A549 (cell line): ENCODE results near the gene ADGRG1. TPM values are rescaled to one million over a fixed set of nuclear protein-coding genes. Genes with fewer than 3 reads are reported as not detected.

Source experiments
- ATAC-seq, 2 experiments: fragments of 200-7000 bp in 1 of 2; fragments of >200 bp in 1 of 2; cut with Nextera tagmentation in 1 of 2; cut with Tn5 transposase in 1 of 2; 3 replicates each; pipeline versions ENCODE4 v1.8.0 to v1.9.1; 2018 to 2020; ENCODE audit warnings: mild to moderate bottlenecking in 1 of 2, moderate library complexity in 1 of 2
- CTCF ChIA-PET: fragments of 300-600 bp; sonication (Branson Sonifier 250); formaldehyde crosslinking; extraction: SDS; loops from one replicate; lab custom pipeline; 2021; ENCODE audit warnings: antibody characterized with exemption, inconsistent platforms; lab: Yijun Ruan, JAX
- POLR2A ChIA-PET: fragments of 350-600 bp; formaldehyde crosslinking; extraction: SDS; loops from one replicate; lab custom pipeline; 2021; ENCODE audit warnings: antibody characterized with exemption, inconsistent platforms; lab: Yijun Ruan, JAX
- DNase-seq, 2 experiments: peaks; one replicate each; pipeline versions ENCODE4 v3.0.0 to v3.0.0-alpha.2; 2011 to 2016; ENCODE audit warnings: low read depth in 1 of 2, low spot score in 1 of 2
- FAIRE-seq: peaks from 2 replicates; lab custom pipeline; 2011; peaks lifted over from hg19 to GRCh38; lab: Jason Lieb, UNC
- H3K27ac ChIP-seq, 2 experiments: fragments of >200 bp; sonication (Bioruptor Twin); formaldehyde crosslinking; 3 replicates each; pipeline ENCODE4 v1.5.1; 2016 to 2017
- H3K4me1 ChIP-seq: fragments of >200 bp; sonication (Bioruptor Twin); formaldehyde crosslinking; 3 replicates; pipeline ENCODE4 v1.6.1; 2016
- H3K4me2 ChIP-seq: fragments of >200 bp; sonication (Bioruptor Twin); formaldehyde crosslinking; 3 replicates; pipeline ENCODE4 v1.6.1; 2016
- H3K4me3 ChIP-seq: fragments of >200 bp; sonication (Bioruptor Twin); formaldehyde crosslinking; 3 replicates; pipeline ENCODE4 v1.5.1; 2016
- H3K9me3 ChIP-seq: fragments of >200 bp; sonication (Bioruptor Twin); formaldehyde crosslinking; 3 replicates; pipeline ENCODE4 v1.6.1; 2016
- CEBPB ChIP-seq, 2 experiments: fragments of >200 bp in 1 of 2; sonication (Bioruptor Twin) in 1 of 2; formaldehyde crosslinking in 1 of 2; IDR thresholded peaks; 2 replicates each; pipeline ENCODE4 v1.6.1; 2012 to 2016
- EHMT2 ChIP-seq: fragments of 200-600 bp; sonication (generic); IDR thresholded peaks from 2 replicates; pipeline ENCODE4 v1.6.1; 2016; ENCODE audit warnings: antibody characterized with exemption, low read depth, mild to moderate bottlenecking, moderate library complexity
- FOXS1 ChIP-seq: fragments of 250-450 bp; sonication (Bioruptor Pico); IDR thresholded peaks from 2 replicates; pipeline ENCODE4 v1.5.0; 2020; ENCODE audit warnings: mild to moderate bottlenecking, moderate library complexity
- GATA3 ChIP-seq: IDR thresholded peaks from 2 replicates; pipeline ENCODE4 v1.6.1; 2012; ENCODE audit warnings: borderline replicate concordance
- HDAC2 ChIP-seq: fragments of 200-600 bp; sonication (generic); IDR thresholded peaks from 2 replicates; pipeline ENCODE4 v1.6.1; 2016
- HEYL ChIP-seq: fragments of 250-450 bp; sonication (Bioruptor Pico); IDR thresholded peaks from 2 replicates; pipeline ENCODE4 v1.8.0; 2021; ENCODE audit warnings: mild to moderate bottlenecking, moderate library complexity
- HOXB5 ChIP-seq: fragments of 250-450 bp; sonication (Bioruptor Pico); IDR thresholded peaks from 2 replicates; pipeline ENCODE4 v1.5.0; 2020; ENCODE audit warnings: mild to moderate bottlenecking, moderate library complexity
- KDM1A ChIP-seq: fragments of 200-600 bp; sonication (generic); IDR thresholded peaks from 2 replicates; pipeline ENCODE4 v1.6.1; 2016; ENCODE audit warnings: low read depth, mild to moderate bottlenecking
- KDM5A ChIP-seq: fragments of 200-600 bp; sonication (generic); IDR thresholded peaks from 2 replicates; pipeline ENCODE4 v1.6.1; 2016; ENCODE audit warnings: antibody characterized with exemption, mild to moderate bottlenecking
- MYC ChIP-seq: IDR thresholded peaks from 2 replicates; pipeline ENCODE4 v1.6.1; 2012; ENCODE audit warnings: mild to moderate bottlenecking, inconsistent platforms, low read length, improper control_type of control experiment, borderline replicate concordance
- NPAS2 ChIP-seq: fragments of 250-450 bp; sonication (Bioruptor Pico); IDR thresholded peaks from 2 replicates; pipeline ENCODE4 v1.8.0; 2022; ENCODE audit warnings: mild to moderate bottlenecking, moderate library complexity, borderline replicate concordance
- NR3C1 ChIP-seq: fragments of >200 bp; sonication (Bioruptor Twin); formaldehyde crosslinking; IDR thresholded peaks from 3 replicates; pipeline ENCODE4 v1.6.1; 2017
- POLR2AphosphoS2 ChIP-seq: conservative IDR thresholded peaks from 2 replicates; pipeline ENCODE4 v1.6.1; 2012; ENCODE audit warnings: low read length, improper control_type of control experiment, inconsistent platforms
- RAD21 ChIP-seq, 2 experiments: fragments of >200 bp in 1 of 2; sonication (Bioruptor Twin) in 1 of 2; formaldehyde crosslinking in 1 of 2; IDR thresholded peaks in 1 of 2; conservative IDR thresholded peaks in 1 of 2; 2 replicates in 1 of 2; 3 replicates in 1 of 2; pipeline ENCODE4 v1.6.1; 2012 to 2018; ENCODE audit warnings: inconsistent platforms in 1 of 2
- RARB ChIP-seq: fragments of 250-450 bp; sonication (Bioruptor Pico); IDR thresholded peaks from 2 replicates; pipeline ENCODE4 v1.8.0; 2021; ENCODE audit warnings: mild to moderate bottlenecking, moderate library complexity
- SMC3 ChIP-seq: fragments of >200 bp; sonication (Bioruptor Twin); formaldehyde crosslinking; IDR thresholded peaks from 3 replicates; pipeline ENCODE4 v1.6.1; 2018; ENCODE audit warnings: inconsistent platforms
- ZC3H11A ChIP-seq: fragments of 450-650 bp; IDR thresholded peaks from 2 replicates; pipeline ENCODE4 v1.6.1; 2014; ENCODE audit warnings: antibody characterized with exemption, mild to moderate bottlenecking
- WGBS: methylation state at CpG from one replicate; pipeline ENCODE4 v1.1.6; 2017; ENCODE audit errors: missing lambda C conversion rate; 5-methylcytosine and 5-hydroxymethylcytosine counted together
- polyA plus RNA-seq, 4 experiments: library from polyadenylated mRNA; depleted of rRNA in 3 of 4; stranded (reverse); fragments of >200 nt; fragmentation: RNase III in 1 of 4; extraction: RNeasy Plus Mini Kit Qiagen cat#74134 plus additional on column Dnase treatment in 1 of 4; gene quantifications; 2 replicates in 3 of 4; 3 replicates in 1 of 4; pipeline ENCODE4 v1.2.3, GENCODE V29; 2011 to 2017
- TF ChIP-seq, protein P1 (sequence below): IDR thresholded peaks from 2 replicates; pipeline ENCODE4 v1.6.1; 2012
- TF ChIP-seq, protein P2 (sequence below): IDR thresholded peaks from 2 replicates; pipeline ENCODE4 v1.6.1; 2012; ENCODE audit warnings: low read depth, borderline replicate concordance
- TF ChIP-seq, protein P3 (sequence below): fragments of 450-650 bp; IDR thresholded peaks from 2 replicates; pipeline ENCODE4 v1.6.1; 2014; ENCODE audit warnings: antibody characterized with exemption

The ADGRG1 gene
- polyA plus RNA-seq, 2 of the 4 experiments (the other 2 are of a cell fraction): 28.3 to 142 TPM

DNA sequence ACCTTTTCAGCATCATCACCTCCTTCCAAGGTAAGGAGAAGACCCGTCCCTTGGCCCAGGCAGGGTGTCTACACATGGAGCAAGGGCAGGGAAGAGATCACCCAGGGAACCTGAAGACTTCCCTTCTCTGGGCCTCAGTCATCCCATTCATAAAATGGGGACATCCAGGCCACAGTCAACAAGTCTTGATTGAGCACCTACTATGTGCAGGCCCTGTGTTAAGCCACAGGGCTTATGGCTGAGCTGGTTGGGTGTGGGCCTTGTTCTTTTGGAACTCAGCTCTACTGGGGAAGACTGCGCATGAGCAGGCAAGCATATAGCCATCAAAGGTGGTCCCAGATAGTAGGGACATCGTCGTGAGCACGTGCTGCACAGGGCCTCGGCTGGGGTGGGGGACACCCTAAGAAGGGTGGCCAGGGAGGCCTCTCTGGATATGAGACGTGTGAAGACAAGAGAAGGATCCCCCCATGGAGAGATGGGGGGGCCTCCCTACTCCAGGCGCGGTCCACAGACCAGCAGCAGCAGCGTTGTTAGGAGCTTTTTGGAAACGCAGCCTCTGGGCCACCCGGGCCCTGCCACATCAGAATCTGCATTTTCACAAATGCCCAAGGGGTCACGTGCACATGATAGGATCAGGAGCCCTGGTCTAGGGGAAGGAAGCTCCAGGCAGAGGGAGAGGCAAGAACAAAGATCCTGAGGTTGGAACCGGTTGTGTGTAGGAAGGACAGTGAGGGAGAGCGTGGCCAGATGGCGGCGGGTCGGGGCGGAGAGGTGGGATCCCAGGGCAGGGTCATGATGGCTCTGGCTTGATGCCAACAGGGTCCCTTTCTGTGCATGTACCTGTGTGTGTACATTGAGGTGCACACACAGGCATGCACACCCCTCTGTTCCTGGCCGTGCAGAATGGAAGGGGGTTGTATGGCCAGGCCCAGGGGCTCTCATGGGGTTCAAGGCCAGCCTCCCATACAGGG lies 33.8 kb downstream of the ADGRG1 start:
- no peak for FAIRE-seq
- CTCF ChIA-PET: interaction anchor here (0.5 to 6.1 kb wide), 8 partner anchors 13 to 86 kb away, joined by 3 to 42 read pairs (median 4); no protein-coding TSS in a partner anchor

DNA sequence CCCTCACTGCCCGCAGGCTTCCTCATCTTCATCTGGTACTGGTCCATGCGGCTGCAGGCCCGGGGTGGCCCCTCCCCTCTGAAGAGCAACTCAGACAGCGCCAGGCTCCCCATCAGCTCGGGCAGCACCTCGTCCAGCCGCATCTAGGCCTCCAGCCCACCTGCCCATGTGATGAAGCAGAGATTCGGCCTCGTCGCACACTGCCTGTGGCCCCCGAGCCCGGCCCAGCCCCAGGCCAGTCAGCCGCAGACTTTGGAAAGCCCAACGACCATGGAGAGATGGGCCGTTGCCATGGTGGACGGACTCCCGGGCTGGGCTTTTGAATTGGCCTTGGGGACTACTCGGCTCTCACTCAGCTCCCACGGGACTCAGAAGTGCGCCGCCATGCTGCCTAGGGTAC lies 35.0 kb downstream of the ADGRG1 start:
- FAIRE-seq (no peak), DNase-seq (no peak), ATAC-seq (no peak)
- H3K4me3 ChIP-seq: no peak overlapping the region
- H3K27ac ChIP-seq: no peak overlapping the region; a peak in 1 of 6 replicates
- 93% methylated on average over 12 of the region's 21 CpGs for WGBS
- ChIA-PET POLR2A (no interaction called here), CTCF (interaction anchor here (1.0 to 6.1 kb wide), 5 partner anchors 14 to 87 kb away, joined by 3 to 42 read pairs (median 8); no protein-coding TSS in a partner anchor)
- H3K4me1 ChIP-seq: peaks cover 16% of the 10 kb centered on the region
- H3K4me2 ChIP-seq: no peak overlapping the region
- H3K9me3 ChIP-seq: no peaks in the 10 kb centered on the region
- TF ChIP-seq HEYL (CRISPR knock-in tag) (no peak), HDAC2 (no peak), GATA3 (no peak)

More for the DNA sequence above, 33.8 kb downstream of the ADGRG1 start:
- Histone ChIP-seq H3K4me3 (no peak overlapping the region), H3K4me1 (peaks cover 7% of the 10 kb centered on the region), H3K27ac (no peak overlapping the region), H3K4me2 (no peak overlapping the region), H3K9me3 (no peaks in the 10 kb centered on the region)
- 88% methylated on average over 20 of the region's 20 CpGs for WGBS
- ATAC-seq: no peak
- POLR2A ChIA-PET: no interaction called here
- TF ChIP-seq NPAS2 (CRISPR knock-in tag): no peak
- no peak for TF ChIP-seq ZC3H11A
- no peak for TF ChIP-seq POLR2AphosphoS2
- no peak for TF ChIP-seq SMC3
- no peak for TF ChIP-seq KDM1A
- TF ChIP-seq NR3C1: no peak
- no peak for TF ChIP-seq CEBPB (IDR thresholded peaks at IDR 0.05)
- no peak for TF ChIP-seq HOXB5 (CRISPR knock-in tag)
- TF ChIP-seq, protein P1, sequence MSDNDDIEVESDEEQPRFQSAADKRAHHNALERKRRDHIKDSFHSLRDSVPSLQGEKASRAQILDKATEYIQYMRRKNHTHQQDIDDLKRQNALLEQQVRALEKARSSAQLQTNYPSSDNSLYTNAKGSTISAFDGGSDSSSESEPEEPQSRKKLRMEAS: no peak
- TF ChIP-seq, protein P2, sequence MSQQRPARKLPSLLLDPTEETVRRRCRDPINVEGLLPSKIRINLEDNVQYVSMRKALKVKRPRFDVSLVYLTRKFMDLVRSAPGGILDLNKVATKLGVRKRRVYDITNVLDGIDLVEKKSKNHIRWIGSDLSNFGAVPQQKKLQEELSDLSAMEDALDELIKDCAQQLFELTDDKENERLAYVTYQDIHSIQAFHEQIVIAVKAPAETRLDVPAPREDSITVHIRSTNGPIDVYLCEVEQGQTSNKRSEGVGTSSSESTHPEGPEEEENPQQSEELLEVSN: no peak
- TF ChIP-seq RARB (CRISPR knock-in tag): no peak
- TF ChIP-seq RAD21 (conservative IDR thresholded peaks at IDR 0.05 in 1 of 2, IDR thresholded peaks at IDR 0.05 in 1 of 2): no peak
- no peak for TF ChIP-seq KDM5A
- TF ChIP-seq EHMT2: no peak
- TF ChIP-seq MYC: no peak
- TF ChIP-seq FOXS1 (CRISPR knock-in tag): no peak
- TF ChIP-seq, all 56 proteins: peak for 0
- DNase-seq: no peak

DNA sequence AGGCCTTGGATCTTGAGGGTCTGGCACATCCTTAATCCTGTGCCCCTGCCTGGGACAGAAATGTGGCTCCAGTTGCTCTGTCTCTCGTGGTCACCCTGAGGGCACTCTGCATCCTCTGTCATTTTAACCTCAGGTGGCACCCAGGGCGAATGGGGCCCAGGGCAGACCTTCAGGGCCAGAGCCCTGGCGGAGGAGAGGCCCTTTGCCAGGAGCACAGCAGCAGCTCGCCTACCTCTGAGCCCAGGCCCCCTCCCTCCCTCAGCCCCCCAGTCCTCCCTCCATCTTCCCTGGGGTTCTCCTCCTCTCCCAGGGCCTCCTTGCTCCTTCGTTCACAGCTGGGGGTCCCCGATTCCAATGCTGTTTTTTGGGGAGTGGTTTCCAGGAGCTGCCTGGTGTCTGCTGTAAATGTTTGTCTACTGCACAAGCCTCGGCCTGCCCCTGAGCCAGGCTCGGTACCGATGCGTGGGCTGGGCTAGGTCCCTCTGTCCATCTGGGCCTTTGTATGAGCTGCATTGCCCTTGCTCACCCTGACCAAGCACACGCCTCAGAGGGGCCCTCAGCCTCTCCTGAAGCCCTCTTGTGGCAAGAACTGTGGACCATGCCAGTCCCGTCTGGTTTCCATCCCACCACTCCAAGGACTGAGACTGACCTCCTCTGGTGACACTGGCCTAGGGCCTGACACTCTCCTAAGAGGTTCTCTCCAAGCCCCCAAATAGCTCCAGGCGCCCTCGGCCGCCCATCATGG lies 35.7 kb downstream of the ADGRG1 start:
- ChIA-PET POLR2A (no interaction called here), CTCF (interaction anchor here (0.7 to 6.1 kb wide), 11 partner anchors 13 to 92 kb away, joined by 3 to 42 read pairs (median 4); no protein-coding TSS in a partner anchor)
- WGBS: 83% methylated on average over 13 of the region's 15 CpGs
- DNase-seq: no peak
- no peak overlapping the region for H3K4me3 ChIP-seq
- peaks cover 16% of the 10 kb centered on the region for H3K4me1 ChIP-seq
- no peaks in the 10 kb centered on the region for H3K9me3 ChIP-seq
- peak overlapping the region in 1 of 2 experiments; percentile 30; a peak in 1 of 6 replicates for H3K27ac ChIP-seq
- FAIRE-seq: no peak
- TF ChIP-seq, protein P3, sequence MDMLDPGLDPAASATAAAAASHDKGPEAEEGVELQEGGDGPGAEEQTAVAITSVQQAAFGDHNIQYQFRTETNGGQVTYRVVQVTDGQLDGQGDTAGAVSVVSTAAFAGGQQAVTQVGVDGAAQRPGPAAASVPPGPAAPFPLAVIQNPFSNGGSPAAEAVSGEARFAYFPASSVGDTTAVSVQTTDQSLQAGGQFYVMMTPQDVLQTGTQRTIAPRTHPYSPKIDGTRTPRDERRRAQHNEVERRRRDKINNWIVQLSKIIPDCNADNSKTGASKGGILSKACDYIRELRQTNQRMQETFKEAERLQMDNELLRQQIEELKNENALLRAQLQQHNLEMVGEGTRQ: no peak
- peak in 1 of 2 experiments; percentile 39; a peak in 2 of 5 replicates for TF ChIP-seq RAD21 (conservative IDR thresholded peaks at IDR 0.05 in 1 of 2, IDR thresholded peaks at IDR 0.05 in 1 of 2)
- peak in 1 of 2 experiments; percentile 32; a peak in 3 of 6 replicates for ATAC-seq
- H3K4me2 ChIP-seq: no peak overlapping the region
